GM12878 (cell line): Measurements from ENCODE around the gene DPM2. TPM values are rescaled to one million over a fixed set of nuclear protein-coding genes. Genes with fewer than 3 reads are reported as not detected.

ENCODE experiments used
- ATAC-seq: fragments of 200-7000 bp; cut with Tn5 transposase; 3 replicates; pipeline ENCODE4 v1.9.1; 2020; ENCODE audit warnings: mild to moderate bottlenecking, moderate library complexity
- BruUV-seq: library from RNA; stranded (reverse); fragments of 400-500 nt; replicated peaks from 2 replicates; lab custom pipeline; 2021; lab: Mats Ljungman, UMichigan
- CTCF ChIA-PET: fragments of 300-600 bp; sonication (Branson Sonifier 250); formaldehyde crosslinking; extraction: SDS; loops from one replicate; lab custom pipeline; 2021; ENCODE audit warnings: inconsistent platforms; lab: Yijun Ruan, JAX
- POLR2A ChIA-PET: fragments of 350-600 bp; formaldehyde crosslinking; extraction: SDS; loops from one replicate; lab custom pipeline; 2021; ENCODE audit warnings: inconsistent platforms; lab: Charles Lee
- RAD21 ChIA-PET: fragments of 300-600 bp; sonication (Branson Sonifier 250); formaldehyde crosslinking; loops from one replicate; lab custom pipeline; 2023; ENCODE audit warnings: antibody characterized with exemption; ENCODE audit not compliant: unreplicated experiment; lab: Charles Lee
- SMC1A ChIA-PET: fragments of 300-600 bp; sonication (Branson Sonifier 250); formaldehyde crosslinking; loops from one replicate; lab custom pipeline; 2023; ENCODE audit not compliant: unreplicated experiment, uncharacterized antibody; lab: Charles Lee
- DNase-seq: peaks from one replicate; pipeline ENCODE4 v3.0.0-alpha.2; 2011; ENCODE audit warnings: low read depth, low spot score
- FAIRE-seq: peaks from 3 replicates; lab custom pipeline; 2011; peaks lifted over from hg19 to GRCh38; lab: Jason Lieb, UNC
- H2AFZ ChIP-seq: 2 replicates; pipeline ENCODE4 v1.6.0; 2011; ENCODE audit warnings: low read depth, low read length, control low read depth; ENCODE audit not compliant: control insufficient read depth
- H3K27ac ChIP-seq: 2 replicates; pipeline ENCODE4 v1.5.1; 2011; ENCODE audit warnings: control low read depth; ENCODE audit not compliant: control insufficient read depth, insufficient read depth
- H3K27me3 ChIP-seq, 2 experiments: replicated peaks in 1 of 2; 2 replicates each; pipeline versions ENCODE4 v1.6.0 to v1.6.1; 2011; ENCODE audit warnings: low read length in 1 of 2; ENCODE audit not compliant: control insufficient read depth in 2 of 2, insufficient read depth in 2 of 2
- H3K36me3 ChIP-seq, 2 experiments: 2 replicates each; pipeline ENCODE4 v1.5.1; 2011; ENCODE audit warnings: low read length in 1 of 2; ENCODE audit not compliant: control insufficient read depth in 2 of 2, insufficient read depth in 2 of 2
- H3K4me1 ChIP-seq: 2 replicates; pipeline ENCODE4 v1.6.1; 2011; ENCODE audit warnings: mild to moderate bottlenecking, low read length, moderate library complexity, mixed read lengths; ENCODE audit not compliant: control insufficient read depth, insufficient read depth
- H3K4me2 ChIP-seq: 2 replicates; pipeline ENCODE4 v1.6.0; 2011; ENCODE audit warnings: control low read depth; ENCODE audit not compliant: control insufficient read depth, insufficient read depth
- H3K4me3 ChIP-seq: fragments of 200-600 bp; sonication (generic); 2 replicates; pipeline ENCODE4 v1.5.1; 2016
- H3K79me2 ChIP-seq: 2 replicates; pipeline ENCODE4 v1.6.0; 2011; ENCODE audit warnings: low read length; ENCODE audit not compliant: control insufficient read depth, insufficient read depth
- H3K9ac ChIP-seq: 2 replicates; pipeline ENCODE4 v1.8.0; 2011; ENCODE audit warnings: low read length, control low read depth, mixed read lengths; ENCODE audit not compliant: control insufficient read depth, insufficient read depth
- H3K9me3 ChIP-seq: replicated peaks from 3 replicates; pipeline ENCODE4 v1.5.1; 2011; ENCODE audit warnings: mild to moderate bottlenecking, low read length; ENCODE audit not compliant: control insufficient read depth, insufficient read depth
- H4K20me1 ChIP-seq: 2 replicates; pipeline ENCODE4 v1.6.0; 2011; ENCODE audit not compliant: control insufficient read depth, insufficient read depth
- ASH2L ChIP-seq: fragments of 300-600, 200-600 bp; sonication (generic); IDR thresholded peaks from 2 replicates; pipeline ENCODE4 v1.6.1; 2017; ENCODE audit warnings: low read depth, mild to moderate bottlenecking, borderline replicate concordance
- CHD1 ChIP-seq: IDR thresholded peaks from 2 replicates; pipeline ENCODE4 v1.6.1; 2012; ENCODE audit warnings: low read depth, low read length, improper control_type of control experiment
- CHD4 ChIP-seq: fragments of 200-600 bp; sonication (generic); IDR thresholded peaks from 2 replicates; pipeline ENCODE4 v1.6.1; 2016; ENCODE audit warnings: mild to moderate bottlenecking
- CREM ChIP-seq: IDR thresholded peaks from 2 replicates; pipeline ENCODE4 v1.6.1; 2014; ENCODE audit warnings: antibody characterized with exemption, low read depth
- FOXK2 ChIP-seq: fragments of 450-650 bp; IDR thresholded peaks from 2 replicates; pipeline ENCODE4 v1.6.1; 2017; ENCODE audit warnings: mild to moderate bottlenecking, moderate library complexity
- GABPA ChIP-seq: IDR thresholded peaks from 2 replicates; pipeline ENCODE4 v1.6.1; 2014; ENCODE audit warnings: antibody characterized with exemption, low read depth, mild to moderate bottlenecking, inconsistent platforms
- KAT2A ChIP-seq: conservative IDR thresholded peaks from 2 replicates; pipeline ENCODE4 v1.6.1; 2011; ENCODE audit warnings: low read depth, low read length; ENCODE audit not compliant: control insufficient read depth
- POLR2A ChIP-seq: IDR thresholded peaks from 2 replicates; pipeline ENCODE4 v1.6.1; 2011; ENCODE audit warnings: low read depth, mild to moderate bottlenecking, low read length
- POLR2AphosphoS5 ChIP-seq: IDR thresholded peaks from 2 replicates; pipeline ENCODE4 v1.6.1; 2011; ENCODE audit warnings: mild to moderate bottlenecking, low read length, inconsistent platforms
- RFX5 ChIP-seq: IDR thresholded peaks from 2 replicates; pipeline ENCODE4 v1.6.1; 2011; ENCODE audit warnings: low read depth, low read length, improper control_type of control experiment
- TCF7 ChIP-seq: IDR thresholded peaks from 2 replicates; pipeline ENCODE4 v1.6.1; 2014; ENCODE audit warnings: antibody characterized with exemption, borderline replicate concordance
- ZNF24 ChIP-seq: fragments of 450-650 bp; IDR thresholded peaks from 2 replicates; pipeline ENCODE4 v1.6.1; 2017; ENCODE audit warnings: antibody characterized with exemption, mild to moderate bottlenecking
- WGBS: methylation state at CpG from one replicate; pipeline ENCODE4 v1.1.6; 2016; ENCODE audit warnings: low lambda C conversion rate; ENCODE audit not compliant: insufficient replicate concordance, insufficient coverage; ENCODE audit errors: missing lambda C conversion rate; 5-methylcytosine and 5-hydroxymethylcytosine counted together
- in situ Hi-C: fragments of 300-500 bp; cut with MboI; formaldehyde crosslinking; loops from 9 replicates; pipeline ENCODE4 v1.14.3; 2018; ENCODE audit warnings: mixed read lengths
- intact Hi-C: fragments of 100-400 bp; cut with micrococcal nuclease; formaldehyde crosslinking; loops from one replicate; pipeline ENCODE4 v1.14.2; 2022; ENCODE audit not compliant: unreplicated experiment
- polyA plus RNA-seq, 11 experiments: library from polyadenylated mRNA; depleted of rRNA in 4 of 11; unstranded in 6 of 11; stranded (reverse) in 5 of 11; fragments of >200 nt; fragmentation: Nextera tagmentation in 4 of 11; fragmentation: Illumina TruSeq in 1 of 11; extraction: Ambion mirVana in 4 of 11; extraction: Trizol in 1 of 11; gene quantifications; 1 replicate in 1 of 11; 2 replicates in 10 of 11; pipeline versions ENCODE4 v1.2.1 to v1.2.3, GENCODE V29; 2011 to 2016; ENCODE audit warnings: inconsistent platforms in 2 of 11, missing spikeins in 2 of 11, low read depth in 1 of 11
- total RNA-seq, 4 experiments: library from RNA; depleted of rRNA in 3 of 4; stranded (reverse); fragments of >200 nt in 3 of 4; fragmentation: Illumina TruSeq in 1 of 4; extraction: Trizol in 1 of 4; gene quantifications; 2 replicates each; pipeline versions ENCODE4 v1.2.1 to v1.2.3, GENCODE V29; 2013 to 2021
- TF ChIP-seq, protein P1 (sequence below): fragments of 450-650 bp; IDR thresholded peaks from 2 replicates; pipeline ENCODE4 v1.6.1; 2014; ENCODE audit warnings: mild to moderate bottlenecking
- TF ChIP-seq, protein P2 (sequence below): fragments of 450-650 bp; IDR thresholded peaks from 2 replicates; pipeline ENCODE4 v1.6.1; 2018; ENCODE audit warnings: borderline replicate concordance, mild to moderate bottlenecking; ENCODE audit not compliant: partially characterized antibody
- TF ChIP-seq, protein P3 (sequence below): IDR thresholded peaks from 2 replicates; pipeline ENCODE4 v1.6.1; 2011; ENCODE audit warnings: borderline replicate concordance, low read depth, mild to moderate bottlenecking, moderate library complexity, low read length; ENCODE audit not compliant: insufficient read depth, poor library complexity, severe bottlenecking
- TF ChIP-seq, protein P4 (sequence below): fragments of 450-650 bp; IDR thresholded peaks from 2 replicates; pipeline ENCODE4 v1.6.1; 2017; ENCODE audit warnings: borderline replicate concordance

DPM2 gene
- total and polyA plus RNA-seq, 10 of the 15 experiments (the other 5 are each of a cell fraction or from before 2014, with no cell fraction given): 22.7 to 77.9 (median 44.7) TPM

DNA sequence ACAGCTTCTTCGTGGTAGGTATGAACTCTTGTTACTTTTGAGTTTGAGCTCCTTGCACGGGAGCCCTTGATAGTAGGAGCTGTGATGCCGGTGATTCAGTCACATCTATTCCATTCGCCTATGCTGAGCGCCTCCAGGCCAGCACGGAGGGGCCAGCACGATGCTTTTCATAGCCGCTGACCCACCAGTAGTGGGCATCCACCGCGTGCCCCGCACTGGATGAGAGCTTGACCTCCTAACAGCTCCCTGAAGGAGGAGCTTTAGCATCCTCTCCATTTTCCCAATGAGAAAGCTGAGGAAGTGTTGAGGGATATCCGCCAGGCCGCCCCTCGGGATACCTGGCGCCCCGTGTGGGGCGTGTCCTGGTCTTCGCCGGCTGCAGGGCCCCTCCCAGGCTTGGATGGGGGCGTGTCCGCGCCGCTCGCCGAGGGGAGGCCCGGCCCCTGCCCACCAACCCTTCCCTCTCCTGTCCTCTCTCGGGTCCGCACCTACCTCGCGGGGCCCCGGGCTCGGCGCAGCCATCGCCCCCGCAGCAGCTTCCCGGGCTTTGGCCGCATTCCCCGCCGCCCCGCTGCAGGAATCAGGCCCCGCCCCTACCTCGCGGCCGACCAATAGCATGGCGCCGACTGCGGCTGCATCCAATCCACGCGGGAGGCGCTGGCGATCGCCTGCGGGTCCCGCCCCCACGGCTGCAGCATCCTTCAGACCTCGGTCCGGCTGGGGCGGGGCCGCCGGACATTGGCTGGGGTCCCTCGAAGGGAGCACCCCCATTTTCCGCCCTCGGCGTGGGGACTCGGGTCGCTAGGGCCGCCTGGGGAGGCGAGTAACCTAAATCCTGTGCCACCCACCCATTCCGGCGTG, 7.2 kb downstream of the DPM2 start, which contains the start of gene PIP5KL1:
PIP5KL1 (minus strand) TSS at position 547 of the 861 bp plus-strand sequence; CDS start at position 522, 25 bp downstream.
- Histone ChIP-seq H3K9ac (peak within 1 kb of the TSS; percentile 51; the same call in 1 of the 2 replicates), H3K36me3 (peaks cover 0 to 2% of the 10 kb centered on the region in 2 experiments; a peak in 2 of 4 replicates), H3K27ac (no peak within 1 kb of the TSS), H3K4me1 (peaks cover 21% of the 10 kb centered on the region), H4K20me1 (peaks cover 2% of the 10 kb centered on the region; the same call in 1 of the 2 replicates), H3K4me3 (peak within 1 kb of the TSS; percentile 65), H3K4me2 (peak within 1 kb of the TSS; percentile 96), H2AFZ (peak within 1 kb of the TSS; percentile 61), H3K27me3 (peaks cover 2 to 4% of the 10 kb centered on the region in 2 experiments; a peak in 3 of 4 replicates), H3K79me2 (peaks cover 3% of the 10 kb centered on the region; the same call in 1 of the 2 replicates), H3K9me3 (no peaks in the 10 kb centered on the region)
- WGBS: 1% methylated on average over 54 of the region's 70 CpGs
- DNase-seq: no peak
- ChIA-PET CTCF (interaction anchor here (0.8 to 3.2 kb wide), 6 partner anchors 9 to 195 kb away, joined by 3 to 19 read pairs (median 4); partner anchors contain the start of gene TOR2A), RAD21 (interaction anchor here (0.5 to 1.6 kb wide), 6 partner anchors 9 to 196 kb away, joined by 3 to 4 read pairs (median 4); partner anchors contain the start of genes ST6GALNAC4 and TOR2A), POLR2A (interaction anchor here (0.5 to 1.2 kb wide), 2 partner anchors 14 to 971 kb away, joined by 3 to 5 read pairs; partner anchors contain the start of gene ST6GALNAC4), SMC1A (interaction anchor here (0.7 to 0.8 kb wide), 2 partner anchors 9 to 13 kb away, joined by 3 to 4 read pairs; partner anchors contain the start of gene ST6GALNAC4)
- no peak for FAIRE-seq
- BruUV-seq: no TSS peak
- intact Hi-C loops: no loop called here
- in situ Hi-C loops: no loop called here
- ATAC-seq: peak; percentile 93
- TF ChIP-seq GABPA: no peak
- TF ChIP-seq POLR2A: peak; percentile 51; the same call in 1 of the 2 replicates
- TF ChIP-seq, protein P1, sequence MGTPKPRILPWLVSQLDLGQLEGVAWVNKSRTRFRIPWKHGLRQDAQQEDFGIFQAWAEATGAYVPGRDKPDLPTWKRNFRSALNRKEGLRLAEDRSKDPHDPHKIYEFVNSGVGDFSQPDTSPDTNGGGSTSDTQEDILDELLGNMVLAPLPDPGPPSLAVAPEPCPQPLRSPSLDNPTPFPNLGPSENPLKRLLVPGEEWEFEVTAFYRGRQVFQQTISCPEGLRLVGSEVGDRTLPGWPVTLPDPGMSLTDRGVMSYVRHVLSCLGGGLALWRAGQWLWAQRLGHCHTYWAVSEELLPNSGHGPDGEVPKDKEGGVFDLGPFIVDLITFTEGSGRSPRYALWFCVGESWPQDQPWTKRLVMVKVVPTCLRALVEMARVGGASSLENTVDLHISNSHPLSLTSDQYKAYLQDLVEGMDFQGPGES: peak; percentile 56; the same call in 1 of the 2 replicates
- TF ChIP-seq, protein P2, sequence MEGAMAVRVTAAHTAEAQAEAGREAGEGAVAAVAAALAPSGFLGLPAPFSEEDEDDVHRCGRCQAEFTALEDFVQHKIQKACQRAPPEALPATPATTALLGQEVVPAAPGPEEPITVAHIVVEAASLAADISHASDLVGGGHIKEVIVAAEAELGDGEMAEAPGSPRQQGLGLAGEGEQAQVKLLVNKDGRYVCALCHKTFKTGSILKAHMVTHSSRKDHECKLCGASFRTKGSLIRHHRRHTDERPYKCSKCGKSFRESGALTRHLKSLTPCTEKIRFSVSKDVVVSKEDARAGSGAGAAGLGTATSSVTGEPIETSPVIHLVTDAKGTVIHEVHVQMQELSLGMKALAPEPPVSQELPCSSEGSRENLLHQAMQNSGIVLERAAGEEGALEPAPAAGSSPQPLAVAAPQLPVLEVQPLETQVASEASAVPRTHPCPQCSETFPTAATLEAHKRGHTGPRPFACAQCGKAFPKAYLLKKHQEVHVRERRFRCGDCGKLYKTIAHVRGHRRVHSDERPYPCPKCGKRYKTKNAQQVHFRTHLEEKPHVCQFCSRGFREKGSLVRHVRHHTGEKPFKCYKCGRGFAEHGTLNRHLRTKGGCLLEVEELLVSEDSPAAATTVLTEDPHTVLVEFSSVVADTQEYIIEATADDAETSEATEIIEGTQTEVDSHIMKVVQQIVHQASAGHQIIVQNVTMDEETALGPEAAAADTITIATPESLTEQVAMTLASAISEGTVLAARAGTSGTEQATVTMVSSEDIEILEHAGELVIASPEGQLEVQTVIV: no peak
- TF ChIP-seq CREM: no peak
- TF ChIP-seq CHD4: no peak
- no peak for TF ChIP-seq CHD1
- TF ChIP-seq TCF7: no peak
- TF ChIP-seq POLR2AphosphoS5: no peak
- TF ChIP-seq ASH2L: no peak
- TF ChIP-seq KAT2A: no peak
- TF ChIP-seq, protein P3, sequence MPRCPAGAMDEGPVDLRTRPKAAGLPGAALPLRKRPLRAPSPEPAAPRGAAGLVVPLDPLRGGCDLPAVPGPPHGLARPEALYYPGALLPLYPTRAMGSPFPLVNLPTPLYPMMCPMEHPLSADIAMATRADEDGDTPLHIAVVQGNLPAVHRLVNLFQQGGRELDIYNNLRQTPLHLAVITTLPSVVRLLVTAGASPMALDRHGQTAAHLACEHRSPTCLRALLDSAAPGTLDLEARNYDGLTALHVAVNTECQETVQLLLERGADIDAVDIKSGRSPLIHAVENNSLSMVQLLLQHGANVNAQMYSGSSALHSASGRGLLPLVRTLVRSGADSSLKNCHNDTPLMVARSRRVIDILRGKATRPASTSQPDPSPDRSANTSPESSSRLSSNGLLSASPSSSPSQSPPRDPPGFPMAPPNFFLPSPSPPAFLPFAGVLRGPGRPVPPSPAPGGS: no peak
- 0 out of 2 replicates have a peak, but pooled peaks have one; percentile 56 for TF ChIP-seq RFX5
- TF ChIP-seq, protein P4, sequence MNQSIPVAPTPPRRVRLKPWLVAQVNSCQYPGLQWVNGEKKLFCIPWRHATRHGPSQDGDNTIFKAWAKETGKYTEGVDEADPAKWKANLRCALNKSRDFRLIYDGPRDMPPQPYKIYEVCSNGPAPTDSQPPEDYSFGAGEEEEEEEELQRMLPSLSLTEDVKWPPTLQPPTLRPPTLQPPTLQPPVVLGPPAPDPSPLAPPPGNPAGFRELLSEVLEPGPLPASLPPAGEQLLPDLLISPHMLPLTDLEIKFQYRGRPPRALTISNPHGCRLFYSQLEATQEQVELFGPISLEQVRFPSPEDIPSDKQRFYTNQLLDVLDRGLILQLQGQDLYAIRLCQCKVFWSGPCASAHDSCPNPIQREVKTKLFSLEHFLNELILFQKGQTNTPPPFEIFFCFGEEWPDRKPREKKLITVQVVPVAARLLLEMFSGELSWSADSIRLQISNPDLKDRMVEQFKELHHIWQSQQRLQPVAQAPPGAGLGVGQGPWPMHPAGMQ: no peak
- TF ChIP-seq ZNF24: no peak
- no peak for TF ChIP-seq FOXK2
